NCI-H2196 (cell line): ENCODE measurements around the gene PROKR1.

Source experiments
- DNase-seq: peaks from one replicate; lab custom pipeline; 2025; ENCODE audit not compliant: unreplicated experiment; lab: John Stamatoyannopoulos, UW

PROKR1 gene

GRCh38 chr2:68695971-68696370, 52.6 kb downstream of the PROKR1 start:
- DNase-seq, result no peak

- no peak for DNase-seq
These were observed 53.2 kb downstream of the PROKR1 start for GRCh38 chr2:68696554-68696953.

- DNase-seq, result peak; percentile 58
These were observed 55.4 kb downstream of the PROKR1 start for GRCh38 chr2:68698567-68699377.

GRCh38 chr2:68700560-68700959, 57.2 kb downstream of the PROKR1 start:
- DNase-seq, result no peak

- DNase-seq, result no peak
These were observed 63.3 kb downstream of the PROKR1 start for GRCh38 chr2:68706637-68707036.
